GM12891 (cell line): ENCODE results near the gene NFKBIE. TPM values are rescaled to one million over a fixed set of nuclear protein-coding genes. Genes with fewer than 3 reads are reported as not detected.
"Not testable (repeated sequence)": the region's sequence is repeated elsewhere in the genome, so short reads cannot be mapped to it uniquely, and the experiment has no call there.

Source experiments
- DNase-seq: peaks from one replicate; pipeline ENCODE4 v3.0.0; 2011; ENCODE audit warnings: low spot score; ENCODE audit not compliant: insufficient read length
- FAIRE-seq: peaks from 2 replicates; lab custom pipeline; 2011; peaks lifted over from hg19 to GRCh38; lab: Jason Lieb, UNC
- PAX5 ChIP-seq: IDR thresholded peaks from 2 replicates; pipeline ENCODE4 v1.6.1; 2011; ENCODE audit warnings: low read length, moderate library complexity, mild to moderate bottlenecking; ENCODE audit not compliant: insufficient read depth, severe bottlenecking
- POLR2A ChIP-seq: IDR thresholded peaks from 2 replicates; pipeline ENCODE4 v1.6.1; 2011; ENCODE audit warnings: low read depth, low read length, control low read depth
- POLR2AphosphoS5 ChIP-seq: IDR thresholded peaks from 2 replicates; pipeline ENCODE4 v1.6.1; 2011; ENCODE audit warnings: low read depth, low read length, control low read depth
- POU2F2 ChIP-seq: IDR thresholded peaks from 2 replicates; pipeline ENCODE4 v1.6.1; 2011; ENCODE audit warnings: low read depth, mild to moderate bottlenecking, control low read depth, low read length, moderate library complexity
- SPI1 ChIP-seq: IDR thresholded peaks from 2 replicates; pipeline ENCODE4 v1.6.1; 2011; ENCODE audit warnings: low read depth, low read length, control low read depth
- TAF1 ChIP-seq: IDR thresholded peaks from 2 replicates; pipeline ENCODE4 v1.6.1; 2011; ENCODE audit warnings: low read depth, low read length, control low read depth
- polyA plus RNA-seq: library from polyadenylated mRNA; unstranded; fragments of >200 nt; gene quantifications from one replicate; pipeline ENCODE4 v1.2.1, GENCODE V29; 2012; ENCODE audit warnings: low read depth, missing spikeins, inconsistent platforms; ENCODE audit not compliant: missing spikeins

Gene NFKBIE, protein sequence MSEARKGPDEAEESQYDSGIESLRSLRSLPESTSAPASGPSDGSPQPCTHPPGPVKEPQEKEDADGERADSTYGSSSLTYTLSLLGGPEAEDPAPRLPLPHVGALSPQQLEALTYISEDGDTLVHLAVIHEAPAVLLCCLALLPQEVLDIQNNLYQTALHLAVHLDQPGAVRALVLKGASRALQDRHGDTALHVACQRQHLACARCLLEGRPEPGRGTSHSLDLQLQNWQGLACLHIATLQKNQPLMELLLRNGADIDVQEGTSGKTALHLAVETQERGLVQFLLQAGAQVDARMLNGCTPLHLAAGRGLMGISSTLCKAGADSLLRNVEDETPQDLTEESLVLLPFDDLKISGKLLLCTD
- polyA plus RNA-seq: 47.8 TPM

DNA sequence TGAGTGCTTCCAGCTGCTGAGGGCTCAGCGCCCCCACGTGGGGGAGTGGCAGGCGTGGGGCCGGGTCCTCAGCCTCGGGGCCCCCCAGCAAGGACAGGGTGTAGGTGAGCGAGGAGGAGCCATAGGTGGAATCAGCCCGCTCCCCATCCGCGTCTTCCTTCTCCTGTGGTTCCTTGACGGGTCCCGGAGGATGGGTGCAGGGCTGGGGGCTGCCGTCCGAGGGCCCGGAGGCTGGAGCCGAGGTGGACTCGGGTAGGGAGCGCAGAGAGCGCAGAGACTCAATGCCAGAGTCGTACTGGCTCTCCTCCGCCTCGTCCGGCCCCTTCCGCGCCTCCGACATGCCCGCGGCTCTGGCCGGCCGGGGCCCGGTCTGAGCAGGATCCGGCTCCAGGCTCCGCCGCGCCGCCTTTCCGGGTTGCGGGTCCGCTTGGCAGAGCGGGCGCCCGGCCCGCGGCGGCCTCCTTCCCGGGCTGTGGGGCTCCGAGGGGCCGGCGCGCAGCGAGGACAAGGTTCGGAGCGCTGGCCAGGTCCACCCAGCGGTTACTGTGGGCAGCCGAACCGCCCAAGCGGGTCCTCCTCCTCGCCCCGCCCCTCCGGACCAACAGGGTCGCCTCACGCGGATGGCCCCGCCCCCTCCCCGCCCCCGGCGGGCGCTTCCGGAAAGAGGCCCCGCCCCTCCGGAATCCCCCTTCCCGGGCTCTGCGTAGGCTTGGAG is at the start of gene NFKBIE:
Gene NFKBIE, minus strand, starts transcription at position 545 of the 715 bp plus-strand sequence. Its CDS starts 205 bp downstream, at position 340.
- TF ChIP-seq POLR2A: peak; percentile 39; the same call in 1 of the 2 replicates
- TF ChIP-seq POLR2AphosphoS5: peak; percentile 67; the same call in 1 of the 2 replicates
- peak; percentile 56; the same call in 1 of the 2 replicates for TF ChIP-seq TAF1
- no peak for TF ChIP-seq POU2F2
- TF ChIP-seq SPI1: no peak
- TF ChIP-seq PAX5: peak; percentile 41
- DNase-seq (no peak), FAIRE-seq (peak; percentile 69)

DNA sequence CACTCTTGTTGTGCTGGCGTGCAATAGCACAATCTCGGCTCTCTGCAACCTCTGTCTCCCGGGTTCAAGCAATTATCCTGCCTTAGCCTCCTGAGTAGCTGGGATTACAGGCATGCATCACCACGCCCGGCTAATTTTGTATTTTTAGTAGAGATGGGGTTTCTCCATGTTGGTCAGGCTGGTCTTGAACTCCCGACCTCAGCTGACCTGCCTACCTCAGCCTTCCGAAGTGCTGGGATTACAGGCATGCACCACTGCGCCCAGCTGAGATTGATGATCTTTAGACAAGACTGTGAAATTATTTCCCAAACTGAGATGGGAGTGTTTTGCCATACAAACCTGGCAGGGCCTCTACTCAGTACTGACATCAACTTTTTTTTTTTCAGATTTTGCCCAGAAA is 49.3 kb upstream of the NFKBIE start:
- not testable (repeated sequence) for FAIRE-seq, DNase-seq

DNA sequence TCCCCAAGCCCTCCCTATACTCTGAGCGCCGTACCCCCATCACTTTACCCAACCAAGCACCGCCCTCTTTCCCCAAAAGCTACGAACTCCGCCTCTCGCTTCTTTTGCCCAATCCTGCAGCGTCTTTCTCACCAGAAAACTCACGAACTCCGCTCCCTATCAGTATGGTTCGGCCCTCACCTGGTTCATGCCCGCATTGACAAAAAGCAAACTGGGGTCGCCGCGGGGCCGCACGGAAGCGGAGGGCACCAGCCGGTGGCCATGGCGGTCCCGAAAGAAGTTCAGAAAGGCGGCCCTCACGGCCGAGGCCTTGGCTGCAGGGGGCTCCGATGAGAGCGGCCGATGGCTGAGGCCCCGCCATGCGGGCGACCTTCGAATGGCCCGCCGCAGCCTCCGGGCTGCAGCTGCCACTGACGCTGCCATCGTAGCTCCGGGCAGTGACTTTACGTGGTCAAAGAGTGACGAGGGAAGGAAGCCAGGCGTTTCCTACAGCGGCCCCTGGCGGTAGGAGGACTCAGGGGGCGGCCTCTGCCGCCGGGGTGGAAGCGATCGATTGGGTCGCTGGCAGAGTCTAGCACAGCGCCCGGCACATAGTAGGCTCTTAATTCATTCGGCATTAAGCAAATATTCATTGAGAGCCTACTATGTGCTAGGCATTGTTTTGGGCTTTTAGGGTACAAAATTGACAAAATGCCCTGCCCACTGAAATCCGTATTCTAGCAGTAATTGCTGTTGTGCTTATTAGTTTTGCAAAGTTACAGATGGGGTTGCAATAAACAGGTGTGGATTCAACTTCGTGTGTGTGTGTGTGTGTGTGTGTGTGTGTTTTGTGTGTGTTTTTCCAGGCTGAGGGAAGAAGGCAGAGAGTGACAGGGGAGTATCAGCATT is 47.8 kb upstream of the NFKBIE start, which contains the start of gene AARS2:
Gene AARS2, minus strand, starts transcription at position 447 of the 888 bp plus-strand sequence. Its CDS starts 24 bp downstream, at position 423.
- peak; percentile 88 for DNase-seq
- peak; percentile 96 for FAIRE-seq
- TF ChIP-seq PAX5 (peak; percentile 71), POU2F2 (peak; percentile 71; the same call in 1 of the 2 replicates), POLR2AphosphoS5 (peak; percentile 93), SPI1 (no peak; the same call in 1 of the 2 replicates), TAF1 (peak; percentile 95), POLR2A (peak; percentile 93)

DNA sequence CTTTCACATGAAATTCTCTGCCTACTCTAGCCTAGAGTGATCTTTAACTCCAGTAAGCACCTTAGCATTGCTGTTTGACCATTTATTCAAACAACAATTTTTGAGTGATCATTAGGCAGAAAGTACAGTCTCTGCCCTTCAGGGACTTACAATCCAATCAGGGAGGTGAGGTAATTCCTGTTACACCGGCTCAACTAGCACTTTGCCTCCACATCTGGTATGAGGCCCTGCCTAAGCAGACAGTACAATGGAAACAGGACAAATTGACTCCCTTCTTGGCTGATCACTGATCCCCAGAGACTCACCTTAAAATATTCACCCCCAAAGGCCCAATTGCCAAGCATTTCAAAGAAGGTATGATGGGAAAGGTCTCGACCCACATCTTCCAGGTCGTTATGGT is 46.4 kb upstream of the NFKBIE start:
- FAIRE-seq: no peak
- TF ChIP-seq POLR2A: no peak
- TF ChIP-seq TAF1: no peak
- no peak for TF ChIP-seq POLR2AphosphoS5
- no peak for TF ChIP-seq SPI1
- TF ChIP-seq PAX5: no peak
- no peak for TF ChIP-seq POU2F2
- DNase-seq: no peak

DNA sequence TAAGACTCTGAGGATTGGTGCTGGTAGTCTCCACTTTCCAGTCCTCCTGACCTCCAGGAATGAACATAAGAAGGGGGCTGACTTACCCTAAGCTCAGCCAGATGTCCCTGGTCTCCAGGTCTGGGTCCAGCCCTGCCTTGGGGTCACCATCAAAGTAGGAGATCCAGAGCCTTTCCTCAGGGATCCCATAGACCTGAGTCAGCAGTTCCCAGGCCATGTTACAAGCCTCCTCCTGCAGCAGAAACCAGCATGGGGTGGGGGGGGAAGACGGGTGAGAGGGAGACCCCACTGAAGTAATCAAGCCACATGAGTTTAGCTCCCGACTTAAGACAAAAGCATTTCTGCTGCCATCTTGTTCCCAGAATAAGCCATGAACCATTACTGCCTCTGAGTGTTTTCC is 46.0 kb upstream of the NFKBIE start:
- no peak for TF ChIP-seq PAX5
- TF ChIP-seq SPI1: no peak
- TF ChIP-seq POLR2AphosphoS5: no peak
- TF ChIP-seq POLR2A: no peak
- TF ChIP-seq POU2F2: no peak
- TF ChIP-seq TAF1: no peak
- DNase-seq: no peak
- FAIRE-seq: no peak

- FAIRE-seq (no peak), DNase-seq (no peak)
- TF ChIP-seq POU2F2 (no peak), POLR2AphosphoS5 (no peak), TAF1 (no peak)
Measured at GRCh38 chr6:44310241-44310640, 44.9 kb upstream of the NFKBIE start.

GRCh38 chr6:44309631-44310030 is 44.3 kb upstream of the NFKBIE start:
- FAIRE-seq (no peak), DNase-seq (no peak)
- TF ChIP-seq POLR2A (no peak), SPI1 (no peak), TAF1 (no peak), POU2F2 (no peak), PAX5 (no peak), POLR2AphosphoS5 (no peak)

DNA sequence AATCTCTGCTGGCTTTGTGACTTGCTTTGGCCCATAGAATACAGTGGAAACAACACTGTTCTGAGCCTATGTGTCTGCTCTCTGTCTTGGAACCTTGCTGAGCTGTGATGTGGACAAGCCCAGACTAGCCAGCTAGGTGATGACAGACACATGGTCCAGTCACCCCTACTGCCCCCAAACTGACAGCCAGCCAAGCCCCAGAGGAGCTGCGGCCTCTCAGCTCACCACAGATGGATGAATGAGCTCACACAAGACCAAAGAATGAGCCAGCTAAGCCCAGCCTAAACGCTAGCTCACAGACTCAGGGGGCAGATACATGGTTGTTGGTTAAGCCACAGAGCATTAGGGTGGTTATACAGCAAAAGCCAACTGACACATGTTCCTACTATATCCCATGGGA is 43.7 kb upstream of the NFKBIE start:
- no peak for DNase-seq
- no peak for FAIRE-seq

GRCh38 chr6:44307217-44307616 is 41.9 kb upstream of the NFKBIE start:
- FAIRE-seq (no peak), DNase-seq (no peak)
- no peak for TF ChIP-seq TAF1

More for the DNA sequence above, 43.7 kb upstream of the NFKBIE start:
- TF ChIP-seq PAX5 (no peak), SPI1 (no peak), POU2F2 (no peak), TAF1 (no peak), POLR2AphosphoS5 (no peak), POLR2A (no peak)
